Stimulated activated CD4-positive, alpha-beta T cell treated with anti-CD3 and anti-CD28 coated beads, Interleukin-15, amount 100 ng/mL, for 1 hour (primary cell): Measurements from ENCODE around the gene MYO6.

Source experiments
- DNase-seq, 2 donors: peaks; one replicate each; pipeline ENCODE4 v3.0.0-alpha.2; 2020; ENCODE audit warnings: low read depth in 1 of 2, low spot score in 1 of 2

The MYO6 gene

GRCh38 chr6:75762063-75762462 is 13.0 kb downstream of the MYO6 start:
- no peak for DNase-seq

GRCh38 chr6:75766387-75766786 is 17.3 kb downstream of the MYO6 start:
- DNase-seq, result no peak

- no peak for DNase-seq
Measured at GRCh38 chr6:75770844-75771243, 21.8 kb downstream of the MYO6 start.

GRCh38 chr6:75775219-75775618 is 26.2 kb downstream of the MYO6 start:
- DNase-seq, result no peak

GRCh38 chr6:75776461-75776860 is 27.4 kb downstream of the MYO6 start:
- no peak for DNase-seq

GRCh38 chr6:75778757-75779156 is 29.7 kb downstream of the MYO6 start:
- no peak for DNase-seq

- DNase-seq, result no peak
Measured at GRCh38 chr6:75786152-75786551, 37.1 kb downstream of the MYO6 start.

GRCh38 chr6:75788894-75789293 is 39.9 kb downstream of the MYO6 start:
- DNase-seq, result no peak

- no peak for DNase-seq
Measured at GRCh38 chr6:75791881-75792280, 42.8 kb downstream of the MYO6 start.

- DNase-seq, result no peak
Measured at GRCh38 chr6:75794351-75794846, 45.4 kb downstream of the MYO6 start.

- no peak for DNase-seq
Measured at GRCh38 chr6:75794954-75795739, 46.1 kb downstream of the MYO6 start.

GRCh38 chr6:75796723-75797122 is 47.7 kb downstream of the MYO6 start:
- DNase-seq, result no peak

GRCh38 chr6:75800133-75800532 is 51.1 kb downstream of the MYO6 start:
- no peak for DNase-seq

- DNase-seq, result no peak
Measured at GRCh38 chr6:75800708-75801505, 51.9 kb downstream of the MYO6 start.

- no peak for DNase-seq
Measured at GRCh38 chr6:75802366-75802765, 53.3 kb downstream of the MYO6 start.

GRCh38 chr6:75808507-75808906 is 59.5 kb downstream of the MYO6 start:
- DNase-seq, result no peak

GRCh38 chr6:75812560-75812959 is 63.5 kb downstream of the MYO6 start:
- no peak for DNase-seq

- DNase-seq, result no peak
Measured at GRCh38 chr6:75813476-75814250, 64.6 kb downstream of the MYO6 start.

GRCh38 chr6:75815756-75816155 is 66.7 kb downstream of the MYO6 start:
- no peak for DNase-seq

GRCh38 chr6:75818098-75818855 is 69.2 kb downstream of the MYO6 start:
- DNase-seq, result no peak
